Lower leg skin (tissue), 4 donors: ENCODE data around the gene STK38. TPM values are rescaled to one million over a fixed set of nuclear protein-coding genes. Genes with fewer than 3 reads are reported as not detected.

Experiments used
- DNase-seq, 2 donors: peaks; one replicate each; pipeline ENCODE4 v3.0.0-alpha.2; 2019; ENCODE audit warnings: low spot score in 2 of 2
- H3K4me3 ChIP-seq: fragments of 200-600 bp; sonication (generic); 2 replicates; pipeline ENCODE4 v1.5.1; 2017; ENCODE audit warnings: mild to moderate bottlenecking, low read depth; ENCODE audit not compliant: poor library complexity, severe bottlenecking
- CTCF ChIP-seq, 3 donors: fragments of 450-650 bp; IDR thresholded peaks; one replicate each; pipeline ENCODE4 v1.5.1; 2016; ENCODE audit warnings: antibody characterized with exemption in 3 of 3, mild to moderate bottlenecking in 3 of 3, moderate library complexity in 2 of 3
- POLR2A ChIP-seq, 2 donors: fragments of 450-650 bp; IDR thresholded peaks; one replicate each; pipeline ENCODE4 v1.6.1; 2016 to 2017; ENCODE audit warnings: antibody characterized with exemption in 2 of 2, mild to moderate bottlenecking in 1 of 2, moderate library complexity in 1 of 2
- WGBS, 2 donors: methylation state at CpG; one replicate each; pipeline ENCODE4 v1.1.5; 2018; 5-methylcytosine and 5-hydroxymethylcytosine counted together
- intact Hi-C: fragments of 100-400 bp; cut with DNase I; formaldehyde crosslinking; loops from one replicate; pipeline ENCODE4 v1.15.0; 2023; ENCODE audit warnings: low total_unique reads
- total RNA-seq, 4 donors: library from RNA; depleted of rRNA; stranded (reverse); fragments of >200 nt; gene quantifications; one replicate each; pipeline ENCODE4 v1.1.0, GENCODE V29; 2016

Gene STK38
- total RNA-seq, 4 donors from 2014 or later = 27.1 to 37.4 (median 30.6) TPM

GRCh38 chr6:36516988-36517387, 30.3 kb downstream of the STK38 start:
- intact Hi-C loops = no loop called here
- TF ChIP-seq CTCF (IDR thresholded peaks at IDR 0.05) (no peak), POLR2A (IDR thresholded peaks at IDR 0.05) (no peak)
- H3K4me3 ChIP-seq = no peak overlapping the region
- DNase-seq = no peak

- no peak for DNase-seq
- no peak overlapping the region for H3K4me3 ChIP-seq
- WGBS, 2 donors = 83 to 84% methylated on average over 4 of the region's 4 CpGs
- TF ChIP-seq POLR2A (IDR thresholded peaks at IDR 0.05) (no peak), CTCF (IDR thresholded peaks at IDR 0.05) (no peak)
- intact Hi-C loops = no loop called here
Observed at GRCh38 chr6:36516559-36516958, 30.7 kb downstream of the STK38 start.

GRCh38 chr6:36515844-36516243, 31.4 kb downstream of the STK38 start:
- 77 to 83% methylated on average over 3 of the region's 3 CpGs for WGBS, 2 donors
- H3K4me3 ChIP-seq = no peak overlapping the region
- intact Hi-C loops = no loop called here
- no peak for TF ChIP-seq CTCF (IDR thresholded peaks at IDR 0.05)
- TF ChIP-seq POLR2A (IDR thresholded peaks at IDR 0.05) = no peak
- no peak for DNase-seq

- intact Hi-C loops = no loop called here
- 90 to 92% methylated on average over 8 of the region's 8 CpGs for WGBS, 2 donors
- no peak overlapping the region for H3K4me3 ChIP-seq
- no peak for TF ChIP-seq CTCF (IDR thresholded peaks at IDR 0.05)
- no peak for TF ChIP-seq POLR2A (IDR thresholded peaks at IDR 0.05)
- no peak for DNase-seq
Observed at GRCh38 chr6:36514554-36515456, 32.5 kb downstream of the STK38 start.

- TF ChIP-seq POLR2A (IDR thresholded peaks at IDR 0.05) = no peak
- no peak for TF ChIP-seq CTCF (IDR thresholded peaks at IDR 0.05)
- intact Hi-C loops = no loop called here
- 82 to 83% methylated on average over 3 of the region's 3 CpGs for WGBS, 2 donors
- DNase-seq = no peak
- no peak overlapping the region for H3K4me3 ChIP-seq
Observed at GRCh38 chr6:36510365-36510764, 36.9 kb downstream of the STK38 start.
